ENCODE data around the gene YPEL5.
A peak's percentile ranks its signal among the peaks of the same experiment; 100 is the strongest.

The YPEL5 gene

DNA sequence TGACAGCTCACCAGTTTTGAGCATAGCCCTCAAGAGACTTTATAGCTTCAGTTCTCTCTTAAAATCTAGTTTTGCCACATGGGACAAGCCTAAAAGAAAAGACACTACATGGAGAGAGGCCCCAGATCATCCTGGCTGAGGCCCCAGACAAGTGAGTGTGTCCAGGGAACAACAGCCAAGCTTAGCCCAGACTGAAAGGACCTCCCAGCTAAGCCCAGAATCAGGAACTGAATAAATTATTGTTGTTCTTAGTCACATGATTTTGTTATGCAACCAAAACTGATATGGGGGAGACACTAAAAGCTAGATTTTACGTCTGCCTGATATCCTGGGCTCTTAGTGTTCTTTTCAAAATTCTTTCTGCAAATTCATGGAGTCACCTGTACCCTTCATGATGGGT lies 55.2 kb downstream of the YPEL5 start:
- TF ChIP-seq, protein P1, sequence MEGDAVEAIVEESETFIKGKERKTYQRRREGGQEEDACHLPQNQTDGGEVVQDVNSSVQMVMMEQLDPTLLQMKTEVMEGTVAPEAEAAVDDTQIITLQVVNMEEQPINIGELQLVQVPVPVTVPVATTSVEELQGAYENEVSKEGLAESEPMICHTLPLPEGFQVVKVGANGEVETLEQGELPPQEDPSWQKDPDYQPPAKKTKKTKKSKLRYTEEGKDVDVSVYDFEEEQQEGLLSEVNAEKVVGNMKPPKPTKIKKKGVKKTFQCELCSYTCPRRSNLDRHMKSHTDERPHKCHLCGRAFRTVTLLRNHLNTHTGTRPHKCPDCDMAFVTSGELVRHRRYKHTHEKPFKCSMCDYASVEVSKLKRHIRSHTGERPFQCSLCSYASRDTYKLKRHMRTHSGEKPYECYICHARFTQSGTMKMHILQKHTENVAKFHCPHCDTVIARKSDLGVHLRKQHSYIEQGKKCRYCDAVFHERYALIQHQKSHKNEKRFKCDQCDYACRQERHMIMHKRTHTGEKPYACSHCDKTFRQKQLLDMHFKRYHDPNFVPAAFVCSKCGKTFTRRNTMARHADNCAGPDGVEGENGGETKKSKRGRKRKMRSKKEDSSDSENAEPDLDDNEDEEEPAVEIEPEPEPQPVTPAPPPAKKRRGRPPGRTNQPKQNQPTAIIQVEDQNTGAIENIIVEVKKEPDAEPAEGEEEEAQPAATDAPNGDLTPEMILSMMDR (IDR thresholded peaks at IDR 0.05; ENCODE audit: low read depth, low read length): no peak
- Histone ChIP-seq H3K4me1 (no peaks in the 10 kb centered on the region), H3K9me3 (no peaks in the 10 kb centered on the region), H3K36me3 (no peaks in the 10 kb centered on the region), H3K27me3 (no peaks in the 10 kb centered on the region), H3K4me3 (ENCODE audit: low read depth, low read length) (no peak overlapping the region)
- DNase-seq: no peak

DNA sequence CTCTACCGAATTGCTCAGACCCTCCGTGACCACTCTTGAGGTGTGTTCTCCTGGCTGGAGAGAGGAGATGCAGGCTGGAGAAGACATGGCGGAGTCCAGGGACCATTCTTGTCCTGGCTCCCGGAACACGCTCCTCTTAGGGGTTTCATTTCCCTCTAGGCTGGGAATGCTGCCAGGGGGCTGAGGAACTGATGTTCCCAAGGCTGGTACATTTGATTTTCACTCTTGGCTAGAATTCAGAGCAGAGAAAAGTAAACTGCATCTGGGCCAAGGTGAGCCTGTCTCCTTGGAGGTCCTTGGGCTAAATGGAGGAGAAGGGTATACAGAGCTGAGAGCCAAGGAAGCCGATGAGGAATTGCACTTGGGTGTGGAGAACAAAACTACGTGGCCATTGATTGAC lies 56.3 kb downstream of the YPEL5 start:
- Histone ChIP-seq H3K4me1 (no peaks in the 10 kb centered on the region), H3K9me3 (no peaks in the 10 kb centered on the region), H3K27me3 (no peaks in the 10 kb centered on the region), H3K36me3 (no peaks in the 10 kb centered on the region), H3K4me3 (ENCODE audit: low read depth, low read length) (no peak overlapping the region)
- TF ChIP-seq, protein P1 (IDR thresholded peaks at IDR 0.05; ENCODE audit: low read depth, low read length): no peak
- DNase-seq: no peak

DNA sequence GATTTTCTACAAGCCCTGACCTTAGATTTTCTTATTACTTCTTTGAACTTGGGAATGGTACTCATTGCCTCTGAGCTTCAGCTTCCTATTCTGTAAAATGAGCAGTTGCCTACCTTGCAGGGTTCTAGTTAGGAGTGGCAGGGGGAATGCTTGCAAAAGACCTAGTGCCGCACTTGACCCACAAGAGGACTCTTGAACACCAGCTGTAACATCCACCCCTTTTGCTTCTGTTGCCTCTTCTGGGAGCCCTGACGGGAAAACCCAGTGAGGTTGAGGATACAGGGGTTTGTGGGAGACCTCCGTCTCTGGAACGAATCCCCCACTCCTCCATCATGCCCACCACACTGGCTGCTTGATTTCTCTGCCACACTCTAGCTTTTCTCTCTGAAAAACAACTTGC lies 57.5 kb downstream of the YPEL5 start:
- no peaks in the 10 kb centered on the region for H3K36me3 ChIP-seq
- no peaks in the 10 kb centered on the region for H3K9me3 ChIP-seq
- no peaks in the 10 kb centered on the region for H3K27me3 ChIP-seq
- H3K4me3 ChIP-seq (ENCODE audit: low read depth, low read length): no peak overlapping the region
- H3K4me1 ChIP-seq: no peaks in the 10 kb centered on the region
- TF ChIP-seq, protein P1 (IDR thresholded peaks at IDR 0.05; ENCODE audit: low read depth, low read length): no peak
- no peak for DNase-seq

DNA sequence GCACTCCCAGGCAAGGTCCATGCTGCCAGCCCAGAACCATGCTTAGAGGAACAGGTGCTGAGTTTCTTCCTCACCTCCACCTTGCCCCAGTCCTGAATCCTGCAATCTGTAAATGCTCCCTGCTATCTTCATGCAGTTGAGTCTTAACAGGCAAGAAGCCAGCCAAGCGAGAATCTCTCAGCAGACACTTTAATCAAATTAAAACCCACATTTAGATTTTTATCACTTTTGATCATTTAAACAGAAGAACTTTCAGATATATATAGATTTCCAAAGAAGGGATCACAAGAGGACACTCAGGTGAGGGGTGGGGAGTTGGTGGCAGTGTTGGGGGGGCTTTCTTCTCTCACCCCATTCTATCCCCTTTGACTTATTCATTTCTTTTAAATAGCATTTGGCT lies 58.6 kb downstream of the YPEL5 start:
- no peak for DNase-seq
- H3K36me3 ChIP-seq: no peaks in the 10 kb centered on the region

DNA sequence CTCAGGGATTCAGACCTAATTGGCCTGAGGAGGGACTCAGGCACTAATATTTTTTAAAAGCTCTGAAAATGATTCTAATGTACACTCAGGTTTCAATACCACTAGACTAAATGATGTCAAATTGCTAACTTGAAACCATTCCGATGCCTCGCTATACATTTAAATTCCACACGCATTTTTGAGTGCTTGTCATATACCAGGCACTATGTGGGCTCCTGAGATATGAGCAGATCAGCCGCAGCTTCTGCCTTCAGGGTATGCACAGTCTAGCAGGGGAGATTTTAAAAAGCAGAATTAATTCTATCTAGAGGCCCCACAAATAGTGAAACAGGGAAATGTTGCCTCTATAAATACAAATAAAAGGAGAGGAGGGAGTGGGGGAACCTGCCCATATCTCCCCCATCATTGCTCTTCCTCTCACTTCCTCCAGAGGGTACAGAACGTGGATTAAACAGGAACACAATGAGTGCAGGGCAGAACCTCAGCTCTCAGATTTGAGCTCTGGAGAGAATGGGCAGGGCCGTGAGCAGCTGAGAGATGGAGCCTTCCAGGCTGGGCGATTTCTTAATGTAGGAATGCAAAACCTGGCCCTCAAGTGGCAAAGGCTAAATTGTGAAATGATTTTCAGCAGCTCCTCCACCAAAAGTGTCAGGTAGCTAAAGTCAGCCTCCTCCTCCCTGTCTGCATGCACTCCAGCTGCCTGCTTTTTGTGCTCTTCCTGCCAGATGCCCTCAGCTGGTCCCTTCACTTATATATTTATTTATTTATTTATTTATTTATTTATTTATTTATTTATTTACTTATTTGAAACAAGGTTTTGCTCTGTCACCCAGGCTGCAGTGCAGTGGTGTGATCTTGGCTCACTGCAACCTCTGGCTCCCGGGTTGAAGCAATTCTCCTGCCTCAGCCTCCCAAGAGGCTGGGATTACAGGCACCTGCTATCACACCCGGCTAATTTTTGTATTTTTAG lies 59.9 kb downstream of the YPEL5 start:
- DNase-seq: no peak
- H3K36me3 ChIP-seq: no peaks in the 10 kb centered on the region
- TF ChIP-seq, protein P1 (IDR thresholded peaks at IDR 0.05; ENCODE audit: low read depth, low read length): peak; percentile 17; the same call in 1 of the 2 replicates
- no peaks in the 10 kb centered on the region for H3K27me3 ChIP-seq
- no peaks in the 10 kb centered on the region for H3K4me1 ChIP-seq
- no peaks in the 10 kb centered on the region for H3K9me3 ChIP-seq
- no peak overlapping the region for H3K4me3 ChIP-seq (ENCODE audit: low read depth, low read length)

More for the DNA sequence above, 58.6 kb downstream of the YPEL5 start:
- H3K4me3 ChIP-seq (ENCODE audit: low read depth, low read length): no peak overlapping the region
- TF ChIP-seq, protein P1 (IDR thresholded peaks at IDR 0.05; ENCODE audit: low read depth, low read length): no peak
- H3K27me3 ChIP-seq: no peaks in the 10 kb centered on the region
- no peaks in the 10 kb centered on the region for H3K9me3 ChIP-seq
- H3K4me1 ChIP-seq: no peaks in the 10 kb centered on the region

DNA sequence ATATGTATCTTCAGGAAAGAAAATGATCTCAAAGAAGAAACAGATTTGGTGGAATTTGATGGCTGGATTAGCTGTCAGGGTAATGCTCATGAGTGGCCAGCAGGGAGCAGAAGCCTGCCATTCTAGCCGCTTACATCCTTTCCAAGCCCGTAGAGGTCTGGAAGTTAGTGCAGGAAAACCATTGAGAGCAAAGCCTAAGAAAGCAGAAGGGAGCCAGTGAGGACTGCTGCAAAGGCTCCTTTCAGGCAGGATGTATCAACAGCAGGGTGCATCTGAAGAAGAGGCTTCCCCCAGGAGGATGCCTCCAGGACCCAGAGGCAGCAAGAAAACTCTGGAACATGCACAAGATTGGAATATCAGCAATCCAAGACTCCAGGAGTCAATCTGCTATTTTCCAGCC lies 61.6 kb downstream of the YPEL5 start:
- TF ChIP-seq, protein P1 (IDR thresholded peaks at IDR 0.05; ENCODE audit: low read depth, low read length): peak; percentile 93
- no peak overlapping the region for H3K4me3 ChIP-seq (ENCODE audit: low read depth, low read length)
- H3K4me1 ChIP-seq: no peaks in the 10 kb centered on the region
- H3K36me3 ChIP-seq: no peaks in the 10 kb centered on the region
- no peaks in the 10 kb centered on the region for H3K9me3 ChIP-seq
- peak; percentile 67 for DNase-seq
- H3K27me3 ChIP-seq: no peaks in the 10 kb centered on the region

All from BE2C (cell line).